Upper lobe of left lung (tissue), 4 donors: ENCODE results near the gene MUC22.

Source experiments
- POLR2AphosphoS5 ChIP-seq, 2 donors: sonication (generic); formaldehyde crosslinking; IDR thresholded peaks; one replicate each; pipeline ENCODE4 v1.5.1; 2017; ENCODE audit warnings: antibody characterized with exemption in 2 of 2
- TF ChIP-seq, protein P1 (sequence below), 6 experiments: fragments of 450-650 bp in 4 of 6; fragments of 200-600 bp in 2 of 6; sonication (generic) in 2 of 6; IDR thresholded peaks; one replicate each; pipeline ENCODE4 v1.5.1; 2016 to 2019; ENCODE audit warnings: antibody characterized with exemption in 6 of 6

DNA sequence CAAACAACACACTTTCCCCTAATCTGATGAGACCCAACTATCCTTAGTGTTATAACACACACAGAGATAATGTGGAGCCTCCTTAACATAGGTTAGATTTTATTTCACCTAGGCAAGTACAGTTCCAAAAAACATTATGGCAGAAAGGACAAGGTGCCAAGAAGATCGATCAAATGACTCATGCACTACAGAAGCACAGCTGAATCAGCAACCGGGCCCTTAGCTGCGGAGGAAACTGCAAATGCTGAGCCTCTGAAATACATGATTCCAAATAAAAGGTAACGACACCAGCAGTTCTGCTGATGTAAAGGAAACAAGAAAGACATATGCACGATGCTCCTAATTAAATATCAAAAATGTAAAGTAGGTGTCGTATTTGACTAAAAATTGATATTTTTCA is 46.6 kb upstream of the MUC22 start:
- TF ChIP-seq, protein P1, sequence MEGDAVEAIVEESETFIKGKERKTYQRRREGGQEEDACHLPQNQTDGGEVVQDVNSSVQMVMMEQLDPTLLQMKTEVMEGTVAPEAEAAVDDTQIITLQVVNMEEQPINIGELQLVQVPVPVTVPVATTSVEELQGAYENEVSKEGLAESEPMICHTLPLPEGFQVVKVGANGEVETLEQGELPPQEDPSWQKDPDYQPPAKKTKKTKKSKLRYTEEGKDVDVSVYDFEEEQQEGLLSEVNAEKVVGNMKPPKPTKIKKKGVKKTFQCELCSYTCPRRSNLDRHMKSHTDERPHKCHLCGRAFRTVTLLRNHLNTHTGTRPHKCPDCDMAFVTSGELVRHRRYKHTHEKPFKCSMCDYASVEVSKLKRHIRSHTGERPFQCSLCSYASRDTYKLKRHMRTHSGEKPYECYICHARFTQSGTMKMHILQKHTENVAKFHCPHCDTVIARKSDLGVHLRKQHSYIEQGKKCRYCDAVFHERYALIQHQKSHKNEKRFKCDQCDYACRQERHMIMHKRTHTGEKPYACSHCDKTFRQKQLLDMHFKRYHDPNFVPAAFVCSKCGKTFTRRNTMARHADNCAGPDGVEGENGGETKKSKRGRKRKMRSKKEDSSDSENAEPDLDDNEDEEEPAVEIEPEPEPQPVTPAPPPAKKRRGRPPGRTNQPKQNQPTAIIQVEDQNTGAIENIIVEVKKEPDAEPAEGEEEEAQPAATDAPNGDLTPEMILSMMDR (IDR thresholded peaks at IDR 0.05): no peak
- TF ChIP-seq POLR2AphosphoS5 (IDR thresholded peaks at IDR 0.05): no peak
